ENCODE data around the gene PPP3R1.

PPP3R1 gene

DNA sequence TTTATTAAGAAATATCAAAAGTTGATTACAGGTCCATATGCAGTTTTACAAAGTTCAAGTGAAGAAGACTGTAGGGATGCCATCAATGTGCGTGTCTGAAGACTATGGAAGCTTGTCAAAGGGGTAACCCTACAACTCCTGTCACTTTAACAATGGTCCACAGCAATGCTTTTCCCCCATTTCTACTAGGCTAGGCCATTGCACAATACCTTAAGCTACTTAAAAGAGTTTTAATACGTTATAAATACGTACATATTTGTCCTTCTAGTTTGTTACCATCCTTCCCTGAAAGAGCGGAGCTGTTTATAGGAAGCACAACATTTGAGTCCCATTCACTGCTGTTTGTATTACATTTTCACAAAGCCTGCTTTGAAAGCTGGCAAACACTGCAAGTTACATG lies 40.7 kb upstream of the PPP3R1 start:
- DNase-seq: no peak
- Mint-ChIP-seq H3K36me3 (ENCODE audit: low read depth) (no peaks in the 10 kb centered on the region), H3K4me1 (peaks cover 7% of the 10 kb centered on the region), H3K4me3 (no peak overlapping the region), H3K9me3 (no peaks in the 10 kb centered on the region), H3K27me3 (ENCODE audit: low read depth, poor library complexity) (peaks cover 14% of the 10 kb centered on the region), H3K27ac (no peak overlapping the region)
- TF ChIP-seq, protein P1, sequence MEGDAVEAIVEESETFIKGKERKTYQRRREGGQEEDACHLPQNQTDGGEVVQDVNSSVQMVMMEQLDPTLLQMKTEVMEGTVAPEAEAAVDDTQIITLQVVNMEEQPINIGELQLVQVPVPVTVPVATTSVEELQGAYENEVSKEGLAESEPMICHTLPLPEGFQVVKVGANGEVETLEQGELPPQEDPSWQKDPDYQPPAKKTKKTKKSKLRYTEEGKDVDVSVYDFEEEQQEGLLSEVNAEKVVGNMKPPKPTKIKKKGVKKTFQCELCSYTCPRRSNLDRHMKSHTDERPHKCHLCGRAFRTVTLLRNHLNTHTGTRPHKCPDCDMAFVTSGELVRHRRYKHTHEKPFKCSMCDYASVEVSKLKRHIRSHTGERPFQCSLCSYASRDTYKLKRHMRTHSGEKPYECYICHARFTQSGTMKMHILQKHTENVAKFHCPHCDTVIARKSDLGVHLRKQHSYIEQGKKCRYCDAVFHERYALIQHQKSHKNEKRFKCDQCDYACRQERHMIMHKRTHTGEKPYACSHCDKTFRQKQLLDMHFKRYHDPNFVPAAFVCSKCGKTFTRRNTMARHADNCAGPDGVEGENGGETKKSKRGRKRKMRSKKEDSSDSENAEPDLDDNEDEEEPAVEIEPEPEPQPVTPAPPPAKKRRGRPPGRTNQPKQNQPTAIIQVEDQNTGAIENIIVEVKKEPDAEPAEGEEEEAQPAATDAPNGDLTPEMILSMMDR (IDR thresholded peaks at IDR 0.05): no peak

GRCh38 chr2:68292108-68292710 lies 39.9 kb upstream of the PPP3R1 start:
- no peak overlapping the region for H3K4me3 Mint-ChIP-seq
- TF ChIP-seq, protein P1 (IDR thresholded peaks at IDR 0.05): peak; percentile 74
- no peaks in the 10 kb centered on the region for H3K36me3 Mint-ChIP-seq (ENCODE audit: low read depth)
- no peak overlapping the region for H3K27ac Mint-ChIP-seq
- H3K4me1 Mint-ChIP-seq: peaks cover 16% of the 10 kb centered on the region
- no peaks in the 10 kb centered on the region for H3K9me3 Mint-ChIP-seq
- DNase-seq: no peak
- peaks cover 14% of the 10 kb centered on the region for H3K27me3 Mint-ChIP-seq (ENCODE audit: low read depth, poor library complexity)

- H3K36me3 Mint-ChIP-seq (ENCODE audit: low read depth): no peaks in the 10 kb centered on the region
- no peak overlapping the region for H3K27ac Mint-ChIP-seq
- H3K9me3 Mint-ChIP-seq: no peaks in the 10 kb centered on the region
- H3K4me3 Mint-ChIP-seq: no peak overlapping the region
- peaks cover 14% of the 10 kb centered on the region for H3K27me3 Mint-ChIP-seq (ENCODE audit: low read depth, poor library complexity)
- DNase-seq: no peak
- H3K4me1 Mint-ChIP-seq: peaks cover 19% of the 10 kb centered on the region
- TF ChIP-seq, protein P1 (IDR thresholded peaks at IDR 0.05): no peak
Measured at GRCh38 chr2:68291314-68291713, 39.0 kb upstream of the PPP3R1 start.

DNA sequence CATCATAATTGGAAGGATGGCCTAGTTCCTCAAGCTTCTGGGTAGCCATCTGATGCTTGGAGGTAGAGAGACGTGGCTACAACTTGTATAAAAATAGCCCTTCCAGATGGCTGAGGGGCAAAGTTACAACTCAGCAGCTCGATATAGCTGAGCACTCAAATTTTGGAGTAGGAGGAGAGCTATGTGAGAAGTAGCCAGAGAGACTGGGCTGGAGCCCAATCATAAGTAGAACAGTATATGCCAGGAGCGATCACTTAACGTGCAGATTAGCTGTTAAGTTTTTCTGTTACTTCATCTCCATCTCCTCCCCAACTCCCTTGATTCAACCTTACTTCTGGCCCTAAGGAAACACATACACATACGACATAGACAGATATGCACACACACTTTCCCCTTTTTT lies 38.6 kb upstream of the PPP3R1 start:
- Mint-ChIP-seq H3K36me3 (ENCODE audit: low read depth) (no peaks in the 10 kb centered on the region), H3K4me3 (no peak overlapping the region), H3K27ac (no peak overlapping the region), H3K27me3 (ENCODE audit: low read depth, poor library complexity) (peaks cover 14% of the 10 kb centered on the region), H3K9me3 (no peaks in the 10 kb centered on the region), H3K4me1 (peaks cover 19% of the 10 kb centered on the region)
- no peak for DNase-seq
- TF ChIP-seq, protein P1 (IDR thresholded peaks at IDR 0.05): no peak

DNA sequence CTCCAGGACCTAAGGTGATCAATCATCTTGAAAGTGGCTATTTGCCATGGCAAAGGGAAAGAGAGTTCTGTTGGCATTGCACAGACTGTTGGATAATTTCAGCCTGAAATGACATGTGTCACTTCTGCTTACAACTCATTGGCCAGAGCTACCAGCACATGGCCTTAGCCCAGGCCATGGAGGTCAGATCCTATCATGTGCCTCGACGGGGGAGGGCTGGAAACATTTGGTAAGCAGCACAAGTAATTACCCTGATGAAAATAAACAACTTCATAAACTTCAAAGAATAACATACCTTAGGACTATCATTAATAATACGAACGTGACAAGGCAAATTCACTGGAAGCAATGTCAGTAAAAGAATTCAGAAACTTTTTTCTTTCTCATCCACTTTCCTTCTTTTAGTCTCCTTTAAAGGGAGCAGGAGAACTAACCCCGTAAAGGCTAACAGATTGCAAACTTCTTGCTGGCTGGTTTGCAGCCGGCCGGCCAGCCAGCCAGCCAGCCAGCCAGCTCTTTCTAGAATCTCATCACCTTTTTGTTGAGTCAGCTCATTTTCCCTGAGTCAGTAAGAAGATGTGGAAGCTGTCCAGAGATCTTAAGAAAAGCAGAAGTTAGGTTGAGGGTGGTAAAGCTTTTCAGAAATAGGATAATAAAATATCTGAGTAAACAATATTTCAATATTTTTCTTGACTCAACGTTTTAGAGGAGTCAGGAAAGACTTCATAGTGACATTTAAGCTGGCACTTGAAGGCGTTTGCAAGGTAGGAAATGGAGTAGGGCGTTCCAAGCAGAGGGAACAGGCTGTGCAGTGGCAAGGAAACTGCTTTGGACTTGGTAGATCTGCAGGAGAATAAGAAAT lies 35.5 kb upstream of the PPP3R1 start:
- Mint-ChIP-seq H3K4me3 (no peak overlapping the region), H3K36me3 (ENCODE audit: low read depth) (no peaks in the 10 kb centered on the region), H3K9me3 (no peaks in the 10 kb centered on the region), H3K4me1 (peaks cover 19% of the 10 kb centered on the region), H3K27me3 (ENCODE audit: low read depth, poor library complexity) (peaks cover 19% of the 10 kb centered on the region), H3K27ac (peak overlapping the region; percentile 20)
- DNase-seq: no peak
- TF ChIP-seq, protein P1 (IDR thresholded peaks at IDR 0.05): no peak

All from nephron progenitor cell (in vitro differentiated cells).